GM23248 (cell line): ENCODE results near the gene WDR64. TPM values are rescaled to one million over a fixed set of nuclear protein-coding genes. Genes with fewer than 3 reads are reported as not detected.

ENCODE experiments used
- DNase-seq: peaks from one replicate; pipeline ENCODE4 v3.0.0-alpha.2; 2015
- H2AFZ ChIP-seq: fragments of 200-600 bp; sonication (generic); 2 replicates; pipeline ENCODE4 v1.6.1; 2016; ENCODE audit warnings: antibody characterized with exemption
- H3F3A ChIP-seq: fragments of 200-600 bp; sonication (generic); 2 replicates; pipeline ENCODE4 v1.6.1; 2016; ENCODE audit warnings: mild to moderate bottlenecking, antibody characterized with exemption, mixed run types; ENCODE audit not compliant: insufficient read depth
- H3K27ac ChIP-seq: fragments of 200-600 bp; sonication (generic); 2 replicates; pipeline ENCODE4 v1.5.1; 2016; ENCODE audit warnings: mild to moderate bottlenecking
- H3K27me3 ChIP-seq: fragments of 200-600 bp; sonication (generic); replicated peaks from 2 replicates; pipeline ENCODE4 v1.6.1; 2016; ENCODE audit warnings: mild to moderate bottlenecking; ENCODE audit not compliant: insufficient read depth
- H3K36me3 ChIP-seq: fragments of 200-600 bp; sonication (generic); 2 replicates; pipeline ENCODE4 v1.6.1; 2016; ENCODE audit warnings: low read depth, mild to moderate bottlenecking
- H3K4me1 ChIP-seq: fragments of 200-600 bp; sonication (generic); 2 replicates; pipeline ENCODE4 v1.6.1; 2016; ENCODE audit warnings: mild to moderate bottlenecking; ENCODE audit not compliant: insufficient read depth
- H3K4me2 ChIP-seq: fragments of 200-600 bp; sonication (generic); one replicate; pipeline ENCODE4 v1.6.1; 2016; ENCODE audit warnings: mild to moderate bottlenecking; ENCODE audit not compliant: unreplicated experiment
- H3K4me3 ChIP-seq: fragments of 200-600 bp; sonication (generic); 2 replicates; pipeline ENCODE4 v1.5.1; 2016; ENCODE audit warnings: mild to moderate bottlenecking
- H3K79me2 ChIP-seq: fragments of 200-600 bp; sonication (generic); 2 replicates; pipeline ENCODE4 v1.6.1; 2016; ENCODE audit warnings: mild to moderate bottlenecking; ENCODE audit not compliant: insufficient read depth
- H3K9ac ChIP-seq: fragments of 200-600 bp; sonication (generic); 2 replicates; pipeline ENCODE4 v1.6.1; 2016; ENCODE audit warnings: mild to moderate bottlenecking
- H3K9me2 ChIP-seq: fragments of 200-600 bp; sonication (generic); 2 replicates; pipeline ENCODE4 v1.6.1; 2016; ENCODE audit warnings: mixed run types, mild to moderate bottlenecking, moderate library complexity; ENCODE audit not compliant: insufficient read depth
- H3K9me3 ChIP-seq: fragments of 200-600 bp; sonication (generic); one replicate; pipeline ENCODE4 v1.6.1; 2017; ENCODE audit warnings: low read depth
- H4K20me1 ChIP-seq: fragments of 200-600 bp; sonication (generic); 2 replicates; pipeline ENCODE4 v1.6.0; 2016; ENCODE audit not compliant: insufficient read depth
- EZH2 ChIP-seq: fragments of 200-600 bp; sonication (generic); IDR thresholded peaks from 2 replicates; pipeline ENCODE4 v1.6.1; 2018; ENCODE audit warnings: antibody characterized with exemption, mild to moderate bottlenecking; ENCODE audit not compliant: insufficient read depth, poor library complexity, severe bottlenecking
- EZH2phosphoT487 ChIP-seq: fragments of 200-600 bp; sonication (generic); IDR thresholded peaks from 2 replicates; pipeline ENCODE4 v1.6.1; 2018; ENCODE audit warnings: antibody characterized with exemption, moderate library complexity, mild to moderate bottlenecking, low read depth; ENCODE audit not compliant: insufficient read depth
- WGBS, 2 experiments: methylation state at CpG; one replicate each; pipeline ENCODE4 v1.1.6; 2015 to 2017; ENCODE audit warnings: low lambda C conversion rate in 2 of 2, low coverage in 1 of 2; ENCODE audit errors: missing lambda C conversion rate in 2 of 2; 5-methylcytosine and 5-hydroxymethylcytosine counted together
- in situ Hi-C: fragments of 300-500 bp; cut with MboI; formaldehyde crosslinking; loops from 2 replicates; pipeline ENCODE4 v1.15.0; 2020
- polyA plus RNA-seq: library from polyadenylated mRNA; unstranded; fragments of >200 nt; fragmentation: Nextera tagmentation; extraction: Ambion mirVana; gene quantifications from 2 replicates; pipeline ENCODE4 v1.2.1, GENCODE V29; 2016
- total RNA-seq: library from RNA; depleted of rRNA; stranded (reverse); fragments of >200 nt; shearing (Covaris generic); gene quantifications from 2 replicates; pipeline ENCODE4 v1.2.3, GENCODE V29; 2014

WDR64 gene
- total and polyA plus RNA-seq, 2 experiments from 2014 or later: not detected

- Histone ChIP-seq H4K20me1 (no peaks in the 10 kb centered on the region), H3K27ac (peak overlapping the region; percentile 1; the same call in 1 of the 2 replicates), H3F3A (peaks cover 27% of the 10 kb centered on the region), H3K4me3 (no peak overlapping the region), H2AFZ (no peak overlapping the region), H3K9ac (no peak overlapping the region), H3K79me2 (no peaks in the 10 kb centered on the region), H3K27me3 (no peaks in the 10 kb centered on the region), H3K4me2 (peak overlapping the region; percentile 23), H3K9me3 (no peaks in the 10 kb centered on the region), H3K4me1 (peaks cover 35% of the 10 kb centered on the region), H3K36me3 (no peaks in the 10 kb centered on the region), H3K9me2 (no peaks in the 10 kb centered on the region)
- no peak for TF ChIP-seq EZH2
- TF ChIP-seq EZH2phosphoT487: no peak
- DNase-seq: peak; percentile 86
- 47 to 50% methylated on average over 2 of the region's 2 CpGs for WGBS, 2 experiments
- in situ Hi-C loops: no loop called here
Observed at GRCh38 chr1:241706967-241707366, 54.9 kb downstream of the WDR64 start.

GRCh38 chr1:241707442-241707841 lies 55.4 kb downstream of the WDR64 start:
- Histone ChIP-seq H3K27ac (no peak overlapping the region), H3K36me3 (no peaks in the 10 kb centered on the region), H3K4me1 (peaks cover 30% of the 10 kb centered on the region), H2AFZ (no peak overlapping the region), H3K4me2 (peak overlapping the region; percentile 23), H4K20me1 (no peaks in the 10 kb centered on the region), H3K9me3 (no peaks in the 10 kb centered on the region), H3K27me3 (no peaks in the 10 kb centered on the region), H3K4me3 (no peak overlapping the region), H3K9me2 (no peaks in the 10 kb centered on the region), H3F3A (peaks cover 22% of the 10 kb centered on the region), H3K79me2 (no peaks in the 10 kb centered on the region), H3K9ac (no peak overlapping the region)
- no peak for DNase-seq
- no peak for TF ChIP-seq EZH2
- TF ChIP-seq EZH2phosphoT487: no peak
- in situ Hi-C loops: no loop called here
- WGBS, 2 experiments: 67 to 78% methylated on average over 2 of the region's 2 CpGs

- Histone ChIP-seq H3K4me1 (peaks cover 26% of the 10 kb centered on the region), H3K79me2 (no peaks in the 10 kb centered on the region), H3K27ac (no peak overlapping the region), H4K20me1 (no peaks in the 10 kb centered on the region), H3K9ac (no peak overlapping the region), H3K9me2 (no peaks in the 10 kb centered on the region), H3K4me2 (no peak overlapping the region), H2AFZ (no peak overlapping the region), H3F3A (peaks cover 19% of the 10 kb centered on the region), H3K9me3 (no peaks in the 10 kb centered on the region), H3K36me3 (no peaks in the 10 kb centered on the region), H3K27me3 (no peaks in the 10 kb centered on the region), H3K4me3 (no peak overlapping the region)
- DNase-seq: no peak
- TF ChIP-seq EZH2phosphoT487: no peak
- TF ChIP-seq EZH2: no peak
- in situ Hi-C loops: no loop called here
- WGBS, 2 experiments: 97 to 98% methylated on average over 6 of the region's 6 CpGs
Observed at GRCh38 chr1:241711326-241711725, 59.2 kb downstream of the WDR64 start.

GRCh38 chr1:241713316-241713715 lies 61.2 kb downstream of the WDR64 start:
- Histone ChIP-seq H3K27me3 (no peaks in the 10 kb centered on the region), H3K9me3 (no peaks in the 10 kb centered on the region), H2AFZ (no peak overlapping the region), H3K4me2 (no peak overlapping the region), H3K4me3 (no peak overlapping the region), H3K9ac (no peak overlapping the region), H3F3A (peaks cover 29% of the 10 kb centered on the region), H3K27ac (no peak overlapping the region), H3K79me2 (no peaks in the 10 kb centered on the region), H3K9me2 (no peaks in the 10 kb centered on the region), H4K20me1 (no peaks in the 10 kb centered on the region), H3K36me3 (no peaks in the 10 kb centered on the region), H3K4me1 (peaks cover 26% of the 10 kb centered on the region; the same call in 1 of the 2 replicates)
- in situ Hi-C loops: no loop called here
- DNase-seq: no peak
- 73% methylated on average over 2 of the region's 2 CpGs; no CpG with 5 or more reads in 1 of the 2 experiments for WGBS, 2 experiments
- TF ChIP-seq EZH2: no peak
- no peak for TF ChIP-seq EZH2phosphoT487
